LNCAP (cell line): ENCODE results near the gene GPR161.

Source experiments
- CTCF ChIP-seq: fragments of 450-650 bp; IDR thresholded peaks from 2 replicates; pipeline ENCODE4 v1.5.1; 2017; ENCODE audit warnings: mild to moderate bottlenecking

The GPR161 gene

GRCh38 chr1:168057355-168057754 lies 79.4 kb downstream of the GPR161 start:
- TF ChIP-seq CTCF = no peak

DNA sequence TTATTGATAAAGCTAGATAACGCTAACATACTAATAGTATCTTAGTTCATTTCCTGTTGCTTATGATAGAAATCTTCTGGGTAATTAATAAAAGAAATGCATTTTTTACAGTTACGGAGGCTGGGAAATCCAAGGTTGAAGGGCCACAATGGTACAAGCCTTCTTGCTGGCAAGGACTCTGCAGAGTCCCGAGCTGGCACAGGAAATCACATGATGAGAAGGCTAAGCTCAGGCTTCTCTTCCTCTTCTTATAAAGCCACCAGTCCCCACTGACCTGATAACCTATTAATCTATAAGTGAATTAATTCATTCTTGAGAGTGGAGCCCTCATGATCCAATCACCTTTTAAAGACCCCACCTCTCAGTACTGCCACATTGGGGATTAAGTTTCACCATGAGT lies 82.6 kb downstream of the GPR161 start:
- no peak for TF ChIP-seq CTCF

- no peak for TF ChIP-seq CTCF
These were observed 83.0 kb downstream of the GPR161 start for GRCh38 chr1:168053681-168054080.

DNA sequence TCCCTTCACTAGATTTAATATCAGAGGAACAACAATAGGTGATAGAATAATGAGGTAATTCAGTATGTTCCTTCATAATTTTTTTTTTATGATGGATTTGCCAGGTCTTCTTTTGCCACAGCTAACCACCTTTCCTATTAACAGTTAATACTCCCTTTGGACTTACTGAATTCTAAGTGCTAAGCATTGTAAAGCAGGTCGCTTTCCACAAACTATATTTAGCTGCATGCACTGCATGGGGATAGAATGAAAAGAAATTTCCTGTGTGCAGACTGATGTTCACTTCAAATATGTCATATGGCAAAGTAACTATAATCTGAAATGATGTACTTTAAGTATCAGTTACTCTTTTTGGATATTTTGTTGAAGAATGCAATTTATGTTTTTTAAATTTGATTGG lies 85.8 kb downstream of the GPR161 start:
- TF ChIP-seq CTCF = no peak

GRCh38 chr1:168050307-168050706 lies 86.4 kb downstream of the GPR161 start:
- TF ChIP-seq CTCF = no peak

GRCh38 chr1:168045311-168045710 lies 91.4 kb downstream of the GPR161 start:
- TF ChIP-seq CTCF = no peak

DNA sequence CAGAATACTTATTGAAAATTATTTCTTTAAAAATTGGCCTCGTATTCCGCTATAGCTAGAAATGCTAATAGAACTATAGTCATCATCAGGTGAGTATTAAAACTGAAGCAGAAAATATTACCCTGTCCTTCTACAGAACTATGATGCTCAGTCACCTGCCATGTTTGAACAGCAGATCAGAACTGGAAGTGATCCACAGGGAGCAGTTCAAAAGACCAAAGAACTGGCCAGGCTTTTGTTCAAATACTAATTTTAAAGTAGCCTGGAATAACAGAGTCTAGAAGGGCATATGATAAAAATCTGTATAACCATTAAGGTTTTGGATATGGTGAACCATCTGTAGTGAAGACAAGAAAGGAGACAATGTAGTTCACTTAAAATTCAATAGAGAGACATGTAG lies 94.4 kb downstream of the GPR161 start:
- TF ChIP-seq CTCF = no peak

GRCh38 chr1:168035345-168035744 lies 101.4 kb downstream of the GPR161 start:
- TF ChIP-seq CTCF = no peak
